Measurements from ENCODE around the gene METTL21C. TPM values are rescaled to one million over a fixed set of nuclear protein-coding genes. Genes with fewer than 3 reads are reported as not detected.

METTL21C gene
- total RNA-seq, 1 donor from 2014 or later, result not detected

DNA sequence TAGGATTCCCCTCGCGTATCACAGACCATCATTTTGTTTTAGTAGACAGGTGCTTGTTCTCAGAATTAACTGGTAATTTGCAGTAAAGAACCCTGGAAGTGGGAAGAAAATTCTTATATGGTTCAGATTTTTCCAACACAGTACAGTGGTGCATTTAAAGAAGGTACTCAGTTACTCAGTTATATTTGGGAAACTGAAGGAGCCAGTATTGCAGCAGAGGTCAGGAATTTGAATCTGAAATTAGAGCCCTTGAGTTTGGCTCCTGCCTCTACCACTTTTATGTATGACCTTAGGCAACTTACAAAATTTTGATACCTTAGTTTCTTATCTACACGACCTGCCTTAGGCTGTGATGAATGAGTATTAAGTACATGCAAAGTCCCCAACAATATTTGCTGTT, 19.7 kb downstream of the METTL21C start:
- DNase-seq, result no peak
- Mint-ChIP-seq H3K27me3 (no peaks in the 10 kb centered on the region), H3K4me3 (no peak overlapping the region), H3K4me1 (peaks cover 5% of the 10 kb centered on the region), H3K9me3 (peaks cover 2% of the 10 kb centered on the region), H3K36me3 (ENCODE audit: low read depth) (peaks cover 62% of the 10 kb centered on the region), H3K27ac (no peak overlapping the region)
- intact Hi-C loops (cut with micrococcal nuclease), result no loop called here

DNA sequence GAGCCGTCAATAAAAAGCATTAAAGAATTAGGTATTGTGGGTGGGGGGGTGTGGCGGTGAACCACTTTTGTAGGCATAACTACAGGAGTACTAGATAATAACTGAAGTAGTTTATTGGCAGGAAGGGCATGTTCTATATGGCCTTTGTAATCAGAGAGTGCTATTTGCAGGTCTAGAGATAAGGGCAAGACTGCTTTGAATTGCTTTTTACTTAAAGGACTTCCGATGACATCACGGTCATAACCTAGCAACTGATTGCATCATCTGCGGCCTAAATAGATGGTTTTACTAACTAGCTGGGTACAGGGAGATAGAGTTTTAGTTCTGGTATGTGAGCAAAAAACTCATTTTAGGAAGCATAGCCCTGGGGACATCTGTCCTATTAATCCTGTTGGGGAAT, 24.7 kb downstream of the METTL21C start:
- Mint-ChIP-seq H3K27ac (no peak overlapping the region), H3K36me3 (ENCODE audit: low read depth) (peaks cover 73% of the 10 kb centered on the region), H3K27me3 (no peaks in the 10 kb centered on the region), H3K9me3 (peaks cover 11% of the 10 kb centered on the region), H3K4me1 (no peaks in the 10 kb centered on the region), H3K4me3 (no peak overlapping the region)
- no peak for DNase-seq
- intact Hi-C loops (cut with micrococcal nuclease), result no loop called here

DNA sequence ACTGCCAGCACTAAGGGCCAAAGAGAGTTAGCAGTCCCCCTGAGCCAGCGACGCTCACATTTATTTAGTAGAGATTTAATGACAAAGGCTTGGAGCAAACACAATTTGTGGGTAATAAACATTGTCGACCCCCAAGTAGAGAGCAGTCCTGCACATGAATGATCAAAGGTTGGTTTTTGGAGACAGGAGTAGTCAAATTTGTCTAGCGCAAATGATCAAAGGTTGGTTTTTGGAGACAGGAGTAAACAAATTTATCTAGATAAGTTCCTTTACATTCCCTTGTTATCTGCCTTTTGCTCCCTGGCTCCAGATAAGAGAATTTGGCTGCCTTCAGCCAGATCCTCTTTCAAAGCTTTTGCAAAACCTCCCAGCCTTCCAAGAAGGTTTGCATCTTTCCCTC, 26.9 kb downstream of the METTL21C start:
- intact Hi-C loops (cut with micrococcal nuclease), result no loop called here
- Mint-ChIP-seq H3K36me3 (ENCODE audit: low read depth) (peaks cover 75% of the 10 kb centered on the region), H3K27ac (no peak overlapping the region), H3K9me3 (peaks cover 11% of the 10 kb centered on the region), H3K27me3 (no peaks in the 10 kb centered on the region), H3K4me1 (no peaks in the 10 kb centered on the region), H3K4me3 (no peak overlapping the region)
- no peak for DNase-seq

DNA sequence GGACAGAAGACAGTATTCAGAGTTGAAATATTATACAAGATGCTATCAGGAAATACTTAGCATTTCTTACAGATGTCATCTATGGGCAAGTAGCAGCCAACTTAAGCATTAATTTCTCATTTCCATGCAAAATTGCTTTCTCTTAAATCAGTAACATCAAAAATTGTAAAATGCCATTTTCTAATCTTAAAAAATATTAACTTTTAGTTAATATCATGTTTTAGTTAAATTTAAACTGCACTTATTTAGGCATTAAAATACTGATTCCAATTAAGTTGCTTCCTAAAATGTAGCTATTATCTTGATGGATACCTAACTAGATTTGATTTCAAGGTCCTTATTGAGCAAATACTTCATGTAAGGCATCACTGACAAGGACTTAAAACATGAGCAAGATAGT, 27.8 kb downstream of the METTL21C start:
- Mint-ChIP-seq H3K4me3 (no peak overlapping the region), H3K36me3 (ENCODE audit: low read depth) (peaks cover 73% of the 10 kb centered on the region), H3K4me1 (no peaks in the 10 kb centered on the region), H3K9me3 (peaks cover 11% of the 10 kb centered on the region), H3K27ac (no peak overlapping the region), H3K27me3 (no peaks in the 10 kb centered on the region)
- DNase-seq, result no peak
- intact Hi-C loops (cut with micrococcal nuclease), result no loop called here

DNA sequence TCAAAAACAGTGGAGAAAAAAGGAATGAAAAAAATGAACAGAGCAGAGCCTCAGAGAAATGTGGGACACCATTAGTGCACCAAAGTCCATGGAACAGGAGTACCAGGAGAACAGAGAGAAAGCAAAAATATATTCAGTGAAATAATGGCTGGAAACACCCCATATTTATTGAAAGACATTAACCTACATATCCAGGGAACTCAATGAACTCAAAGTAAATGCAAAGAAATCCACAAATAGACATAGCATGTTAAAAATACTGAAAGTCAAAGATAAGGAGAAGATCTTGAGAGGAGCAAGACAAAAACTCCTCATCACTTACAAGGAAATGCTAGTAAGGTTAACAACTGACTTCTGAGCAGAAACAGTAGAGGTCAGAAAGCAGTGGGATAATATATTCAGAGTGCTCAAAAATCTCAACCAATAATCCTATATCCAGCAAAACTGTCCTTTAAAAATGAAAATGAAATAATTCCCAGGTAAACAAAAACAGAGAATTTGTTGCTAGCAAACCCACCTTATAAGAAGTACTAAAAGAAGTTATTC, 35.6 kb downstream of the METTL21C start:
- Mint-ChIP-seq H3K4me1 (no peaks in the 10 kb centered on the region), H3K36me3 (ENCODE audit: low read depth) (peaks cover 44% of the 10 kb centered on the region), H3K9me3 (no peaks in the 10 kb centered on the region), H3K4me3 (no peak overlapping the region), H3K27ac (no peak overlapping the region), H3K27me3 (no peaks in the 10 kb centered on the region)
- intact Hi-C loops (cut with micrococcal nuclease), result no loop called here
- no peak for DNase-seq

DNA sequence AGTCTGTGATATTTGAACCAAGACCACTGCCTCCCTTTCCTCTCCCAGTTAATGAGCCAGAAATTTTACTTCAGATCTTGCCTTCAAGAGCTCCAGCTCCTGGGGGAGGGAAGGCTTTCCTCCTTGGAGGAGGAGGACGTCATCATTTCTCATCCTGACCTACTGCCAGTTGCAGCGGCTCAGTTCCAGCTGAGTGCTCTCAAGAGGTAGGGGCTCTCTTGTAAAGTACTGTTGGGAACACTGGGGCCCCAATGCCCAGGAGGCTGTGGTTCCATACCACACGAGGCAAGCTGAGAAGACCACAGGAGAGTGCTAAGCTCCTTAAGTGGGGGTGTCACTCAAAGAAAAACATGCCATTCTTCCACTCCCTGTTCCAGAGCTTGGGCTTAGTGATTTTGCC, 36.2 kb downstream of the METTL21C start:
- DNase-seq, result no peak
- Mint-ChIP-seq H3K27me3 (no peaks in the 10 kb centered on the region), H3K4me3 (no peak overlapping the region), H3K36me3 (ENCODE audit: low read depth) (peaks cover 38% of the 10 kb centered on the region), H3K27ac (no peak overlapping the region), H3K4me1 (no peaks in the 10 kb centered on the region), H3K9me3 (no peaks in the 10 kb centered on the region)
- intact Hi-C loops (cut with micrococcal nuclease), result no loop called here

DNA sequence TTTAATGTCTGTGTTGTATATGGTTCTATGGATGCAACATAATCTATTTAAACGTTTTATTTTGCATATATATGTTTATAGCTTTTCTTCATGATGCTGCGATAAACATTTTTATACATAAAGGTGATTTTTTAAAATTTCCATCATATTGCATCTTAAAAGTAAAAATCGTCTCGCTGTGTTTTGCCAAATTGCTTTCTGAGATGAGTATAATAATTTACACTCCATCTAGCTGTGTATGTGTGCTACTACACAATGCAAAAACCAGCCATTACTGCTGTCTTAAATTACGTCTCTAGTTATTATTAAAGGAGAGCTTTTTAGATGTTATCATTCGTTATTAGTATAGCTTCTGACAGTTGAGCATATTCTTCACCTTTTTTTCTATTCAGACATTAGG, 37.2 kb downstream of the METTL21C start:
- H3K4me1 Mint-ChIP-seq, result no peaks in the 10 kb centered on the region
- H3K27ac Mint-ChIP-seq, result no peak overlapping the region
- H3K27me3 Mint-ChIP-seq, result no peaks in the 10 kb centered on the region
- no peaks in the 10 kb centered on the region for H3K9me3 Mint-ChIP-seq
- no peak overlapping the region for H3K4me3 Mint-ChIP-seq
- no peak for DNase-seq
- H3K36me3 Mint-ChIP-seq (ENCODE audit: low read depth), result peaks cover 41% of the 10 kb centered on the region
- intact Hi-C loops (cut with micrococcal nuclease), result no loop called here

DNA sequence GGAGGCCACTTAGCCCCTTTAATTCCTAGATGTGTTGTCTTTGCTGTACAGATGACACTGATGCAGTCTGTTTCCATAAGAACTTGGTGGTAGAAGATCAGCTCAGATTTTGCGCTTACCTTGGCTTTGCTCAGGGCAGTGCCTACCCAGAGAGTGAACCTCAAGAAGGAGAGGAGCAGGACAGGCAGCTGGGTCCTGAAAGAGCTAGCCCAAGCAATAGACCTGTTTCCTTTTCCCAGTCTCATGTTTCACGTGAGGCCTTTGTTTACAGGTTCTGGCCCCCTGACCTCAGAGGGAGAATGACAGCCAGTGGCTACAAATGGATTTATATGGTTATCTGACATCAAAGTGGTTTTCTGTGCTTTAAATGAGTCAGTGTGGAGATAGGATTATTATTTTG, 40.1 kb downstream of the METTL21C start:
- H3K4me1 Mint-ChIP-seq, result peaks cover 2% of the 10 kb centered on the region
- intact Hi-C loops (cut with micrococcal nuclease), result loop anchor here (5.0 kb wide), 1 partner anchor 193 kb away; the partner anchor contains the start of gene ERCC5
- no peak for DNase-seq

DNA sequence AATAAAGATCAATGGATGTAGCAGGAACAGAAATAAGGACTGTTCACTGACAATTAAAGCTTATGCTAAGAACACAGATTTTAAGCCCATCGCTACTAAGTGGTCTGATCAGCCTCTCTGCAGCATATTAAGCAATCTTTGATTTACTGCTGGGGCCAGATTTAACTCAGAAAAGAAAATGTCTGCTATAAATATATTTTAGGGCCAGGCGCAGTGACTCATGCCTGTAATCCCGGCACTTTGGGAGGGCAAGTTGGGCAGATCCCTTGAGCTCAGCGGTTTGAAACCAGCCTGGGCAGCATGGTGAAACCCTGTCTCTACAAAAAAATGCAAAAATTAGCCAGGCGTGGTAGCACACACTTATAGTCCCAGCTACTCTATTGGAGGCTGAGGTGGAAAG, 43.0 kb downstream of the METTL21C start:
- no peak overlapping the region for H3K4me3 Mint-ChIP-seq
- no peak overlapping the region for H3K27ac Mint-ChIP-seq
- DNase-seq, result no peak
- no peaks in the 10 kb centered on the region for H3K9me3 Mint-ChIP-seq
- intact Hi-C loops (cut with micrococcal nuclease), result loop anchor here (2.0 to 5.0 kb wide), 2 partner anchors 55 to 195 kb away; partner anchors contain the start of genes ERCC5 and TPP2
- no peaks in the 10 kb centered on the region for H3K27me3 Mint-ChIP-seq
- peaks cover 38% of the 10 kb centered on the region for H3K36me3 Mint-ChIP-seq (ENCODE audit: low read depth)
- peaks cover 5% of the 10 kb centered on the region for H3K4me1 Mint-ChIP-seq

More for the DNA sequence above, 40.1 kb downstream of the METTL21C start:
- Mint-ChIP-seq H3K27ac (no peak overlapping the region), H3K27me3 (no peaks in the 10 kb centered on the region), H3K36me3 (ENCODE audit: low read depth) (peaks cover 34% of the 10 kb centered on the region), H3K4me3 (no peak overlapping the region), H3K9me3 (no peaks in the 10 kb centered on the region)

DNA sequence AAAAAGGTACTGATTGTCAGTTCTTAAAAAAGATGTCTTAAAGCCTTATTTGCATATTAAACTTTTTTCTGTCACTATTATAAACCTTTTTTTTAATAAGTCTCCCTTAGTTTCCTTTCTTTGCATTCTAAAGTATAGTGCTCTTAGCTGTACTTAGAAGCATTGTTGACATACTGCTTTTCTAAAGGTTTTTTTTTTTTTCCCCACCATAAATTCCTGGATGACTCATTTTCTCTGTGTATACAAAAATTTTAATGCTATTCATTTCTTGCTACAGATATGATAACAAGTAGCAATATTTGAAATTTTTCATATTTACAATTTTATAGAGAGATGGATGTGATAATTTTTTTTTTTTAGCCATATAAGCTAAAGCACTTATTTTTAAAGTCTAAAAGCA, 43.5 kb downstream of the METTL21C start:
- Mint-ChIP-seq H3K9me3 (no peaks in the 10 kb centered on the region), H3K27me3 (no peaks in the 10 kb centered on the region), H3K27ac (peak overlapping the region; percentile 39), H3K4me1 (peaks cover 5% of the 10 kb centered on the region), H3K4me3 (no peak overlapping the region), H3K36me3 (ENCODE audit: low read depth) (peaks cover 42% of the 10 kb centered on the region)
- DNase-seq, result no peak
- intact Hi-C loops (cut with micrococcal nuclease), result loop anchor here (2.0 to 5.0 kb wide), 2 partner anchors 55 to 196 kb away; partner anchors contain the start of genes ERCC5 and TPP2

DNA sequence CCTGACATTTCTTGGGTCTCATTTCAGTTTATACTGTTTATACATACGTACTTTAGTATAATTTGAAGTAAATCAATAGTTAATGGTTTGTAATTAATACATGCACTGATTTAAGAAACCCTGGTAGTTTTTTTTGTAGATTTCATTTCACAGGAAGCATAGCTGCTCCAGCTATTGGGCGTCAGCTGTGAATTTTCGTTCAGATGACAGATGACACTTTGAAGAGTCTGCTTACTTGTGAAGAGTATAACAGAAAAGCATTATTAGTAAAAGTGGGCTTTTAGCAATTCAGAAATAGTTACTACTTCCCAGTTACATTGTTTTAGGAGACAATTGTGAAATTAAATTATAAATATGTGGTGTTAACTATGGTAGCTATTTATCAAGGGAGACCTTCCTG, 44.4 kb downstream of the METTL21C start:
- intact Hi-C loops (cut with micrococcal nuclease), result loop anchor here (2.0 to 5.0 kb wide), 2 partner anchors 54 to 197 kb away; partner anchors contain the start of genes ERCC5 and TPP2
- Mint-ChIP-seq H3K27ac (no peak overlapping the region), H3K36me3 (ENCODE audit: low read depth) (peaks cover 49% of the 10 kb centered on the region)

DNA sequence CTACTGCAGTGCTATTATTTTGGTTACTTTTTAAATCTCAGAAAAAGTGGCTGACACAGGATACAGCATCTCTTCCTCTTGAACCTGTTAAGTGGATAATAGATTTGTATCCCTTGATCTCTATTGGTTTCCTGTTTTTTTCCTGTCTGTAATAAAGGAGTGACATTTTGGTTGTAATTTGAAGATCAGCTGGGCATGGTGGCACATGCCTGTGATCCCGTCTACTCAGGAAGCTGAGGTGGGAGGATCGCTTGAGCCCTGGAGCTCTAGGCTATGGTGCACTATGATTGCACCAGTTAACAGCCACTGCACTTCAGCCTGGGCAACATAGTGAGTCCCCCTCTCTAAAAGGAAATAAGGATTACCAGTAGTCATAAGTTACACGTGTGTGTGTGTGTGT, 46.8 kb downstream of the METTL21C start:
- Mint-ChIP-seq H3K4me1 (peaks cover 10% of the 10 kb centered on the region), H3K36me3 (ENCODE audit: low read depth) (peaks cover 63% of the 10 kb centered on the region), H3K27me3 (no peaks in the 10 kb centered on the region), H3K27ac (peak overlapping the region; percentile 50), H3K4me3 (no peak overlapping the region), H3K9me3 (no peaks in the 10 kb centered on the region)
- intact Hi-C loops (cut with micrococcal nuclease), result no loop called here
- no peak for DNase-seq

More for the DNA sequence above, 44.4 kb downstream of the METTL21C start:
- no peaks in the 10 kb centered on the region for H3K27me3 Mint-ChIP-seq
- no peaks in the 10 kb centered on the region for H3K9me3 Mint-ChIP-seq
- H3K4me3 Mint-ChIP-seq, result no peak overlapping the region
- peaks cover 5% of the 10 kb centered on the region for H3K4me1 Mint-ChIP-seq
- no peak for DNase-seq

DNA sequence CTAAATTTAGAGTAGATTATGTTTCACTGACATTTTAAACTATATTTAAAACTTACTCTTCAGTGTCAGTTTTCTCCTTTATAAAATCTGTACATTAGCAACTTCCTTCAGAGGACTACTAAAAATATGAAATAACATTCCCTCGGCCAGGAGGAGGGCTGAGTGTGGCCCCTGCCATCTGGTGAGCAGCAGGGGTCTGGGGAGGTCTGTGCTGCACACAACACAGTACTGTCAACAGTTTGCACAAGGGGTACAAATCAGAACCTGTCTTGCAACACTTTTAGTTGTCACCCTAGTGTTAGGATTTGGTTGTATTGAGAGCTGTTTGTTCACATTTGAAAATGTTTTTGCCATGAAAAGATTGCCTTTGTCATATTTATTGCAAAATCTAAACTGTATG, 49.1 kb downstream of the METTL21C start:
- Mint-ChIP-seq H3K36me3 (ENCODE audit: low read depth) (peaks cover 76% of the 10 kb centered on the region), H3K4me3 (no peak overlapping the region), H3K9me3 (no peaks in the 10 kb centered on the region), H3K4me1 (peaks cover 10% of the 10 kb centered on the region), H3K27ac (no peak overlapping the region), H3K27me3 (no peaks in the 10 kb centered on the region)
- intact Hi-C loops (cut with micrococcal nuclease), result no loop called here
- DNase-seq, result no peak

DNA sequence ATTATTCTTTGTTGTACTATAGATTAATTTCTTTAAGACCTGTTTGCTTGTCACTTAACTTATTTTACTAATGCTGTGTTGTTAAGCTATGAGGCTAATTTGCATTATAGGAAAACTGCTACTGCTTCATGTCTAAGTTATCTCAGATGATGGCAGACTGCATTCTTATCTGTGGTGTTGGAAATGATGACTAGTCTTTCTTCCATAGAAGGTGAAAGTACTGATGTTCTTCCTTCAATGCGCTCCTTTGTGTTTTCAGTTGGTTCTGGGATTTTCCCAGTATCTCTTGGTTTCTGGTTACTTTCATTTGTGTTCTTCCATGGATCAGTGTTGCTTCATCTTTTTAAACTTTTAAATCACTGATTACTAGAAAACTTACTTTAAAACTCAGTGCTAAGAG, 51.2 kb downstream of the METTL21C start:
- H3K27ac Mint-ChIP-seq, result peak overlapping the region; percentile 66
- intact Hi-C loops (cut with micrococcal nuclease), result no loop called here
- peaks cover 74% of the 10 kb centered on the region for H3K36me3 Mint-ChIP-seq (ENCODE audit: low read depth)
- peaks cover 8% of the 10 kb centered on the region for H3K4me1 Mint-ChIP-seq
- no peaks in the 10 kb centered on the region for H3K27me3 Mint-ChIP-seq
- no peak for DNase-seq
- no peak overlapping the region for H3K4me3 Mint-ChIP-seq
- no peaks in the 10 kb centered on the region for H3K9me3 Mint-ChIP-seq

DNA sequence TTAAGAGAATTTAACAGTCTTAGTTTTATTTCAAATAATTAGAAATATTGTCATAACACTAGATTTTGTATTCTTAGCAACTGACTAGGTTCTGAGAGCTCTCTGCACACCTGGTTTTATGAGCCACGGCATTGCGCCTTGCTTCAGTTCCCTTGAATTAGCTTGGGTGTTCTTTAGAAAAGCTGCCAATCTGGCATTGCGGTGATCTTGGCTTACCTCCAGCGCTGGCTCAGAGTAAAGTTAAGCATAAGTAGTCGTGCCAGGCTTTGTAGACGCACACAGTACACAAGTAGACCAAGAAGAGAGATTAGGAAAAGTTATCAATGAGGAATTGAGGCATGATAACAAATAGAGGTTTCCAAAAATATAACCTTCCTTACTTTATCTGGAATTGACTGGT, 52.4 kb downstream of the METTL21C start:
- peaks cover 76% of the 10 kb centered on the region for H3K36me3 Mint-ChIP-seq (ENCODE audit: low read depth)

More for the DNA sequence above, 52.4 kb downstream of the METTL21C start:
- Mint-ChIP-seq H3K9me3 (no peaks in the 10 kb centered on the region), H3K27ac (no peak overlapping the region), H3K4me1 (peaks cover 7% of the 10 kb centered on the region), H3K4me3 (no peak overlapping the region), H3K27me3 (no peaks in the 10 kb centered on the region)
- intact Hi-C loops (cut with micrococcal nuclease), result no loop called here
- DNase-seq, result no peak

Data from activated CD4-positive, alpha-beta T cell treated with anti-CD3 and anti-CD28 coated beads, Interleukin-2, amount 10 ng/mL, durations not matched to agents 24 days and 14 days (primary cell).